ENCODE data around the gene HSPA13.

DNA sequence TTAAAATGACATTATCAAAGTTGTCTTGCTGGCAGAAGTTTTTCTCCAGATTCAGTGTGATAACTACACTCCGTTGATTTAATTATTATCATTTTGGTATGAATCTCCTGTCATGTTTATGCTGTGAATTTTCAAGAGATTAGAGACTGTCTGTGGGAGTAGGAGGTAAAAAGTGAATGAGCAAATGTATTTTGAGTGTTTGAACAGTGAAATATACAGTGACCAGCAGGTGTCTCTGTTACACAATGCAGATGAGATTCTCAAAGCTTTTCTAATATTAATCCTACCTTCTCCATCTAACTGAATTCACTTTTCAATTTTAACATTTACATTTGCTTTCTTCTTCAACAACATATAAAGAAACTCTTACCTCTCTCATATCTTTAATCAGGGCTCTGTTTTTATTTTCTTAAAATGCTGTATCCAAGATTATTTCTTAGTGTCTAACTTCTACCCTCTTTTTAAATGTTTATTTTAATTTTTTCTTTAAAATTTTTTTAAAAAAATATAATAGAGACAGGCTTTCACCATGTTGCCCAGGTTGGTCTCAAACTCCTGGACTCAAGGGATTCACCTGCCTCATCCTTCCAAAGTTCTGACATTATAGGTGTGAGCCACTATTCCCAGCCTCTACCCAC, 20.9 kb upstream of the HSPA13 start:
- TF ChIP-seq EZH2 (IDR thresholded peaks at IDR 0.05; ENCODE audit: insufficient read depth, poor library complexity, severe bottlenecking) (no peak), EZH2phosphoT487 (IDR thresholded peaks at IDR 0.05; ENCODE audit: insufficient read depth, low read depth) (no peak)

Data from GM23248 (cell line).